Ovary (tissue), 9 donors: Measurements from ENCODE around the gene ADGRV1. TPM values are rescaled to one million over a fixed set of nuclear protein-coding genes. Genes with fewer than 3 reads are reported as not detected.

ENCODE experiments used
- DNase-seq, 5 donors: peaks; one replicate each; pipeline ENCODE4 v3.0.0-alpha.2; 2019 to 2020
- H3K27ac ChIP-seq, 2 donors: fragments of 200-600 bp; one replicate each; pipeline versions ENCODE4 v1.5.1 to v1.8.0; 2019 to 2022
- H3K27me3 ChIP-seq: fragments of 200-600 bp; one replicate; pipeline ENCODE4 v1.8.0; 2022
- H3K36me3 ChIP-seq: fragments of 200-600 bp; sonication (generic); one replicate; pipeline ENCODE4 v1.5.1; 2019
- H3K4me1 ChIP-seq: one replicate; pipeline ENCODE4 v1.8.1; 2013; ENCODE audit warnings: mild to moderate bottlenecking, moderate library complexity; ENCODE audit not compliant: insufficient read depth
- H3K4me3 ChIP-seq: fragments of 200-600 bp; sonication (generic); one replicate; pipeline ENCODE4 v1.5.1; 2017
- H3K9me3 ChIP-seq, 2 donors: fragments of 200-600 bp in 1 of 2; sonication (generic) in 1 of 2; one replicate each; pipeline versions ENCODE4 v1.5.1 to v1.8.1; 2013 to 2019; ENCODE audit warnings: mild to moderate bottlenecking in 1 of 2, moderate library complexity in 1 of 2
- CTCF ChIP-seq, 3 donors: fragments of 450-650 bp in 2 of 3; fragments of 200-600 bp in 1 of 3; IDR thresholded peaks; one replicate each; pipeline versions ENCODE4 v1.5.1 to v1.8.0; 2016 to 2022; ENCODE audit warnings: antibody characterized with exemption in 3 of 3, mild to moderate bottlenecking in 1 of 3
- EP300 ChIP-seq: sonication (generic); formaldehyde crosslinking; IDR thresholded peaks from one replicate; pipeline ENCODE4 v1.6.1; 2017; ENCODE audit warnings: antibody characterized with exemption
- POLR2A ChIP-seq: fragments of 450-650 bp; IDR thresholded peaks from one replicate; pipeline ENCODE4 v1.6.1; 2017; ENCODE audit warnings: antibody characterized with exemption, mild to moderate bottlenecking, moderate library complexity
- WGBS, 3 donors: extraction: QIAGEN DNeasy Blood & Tissue Kit in 1 of 3; methylation state at CpG; one replicate each; pipeline versions ENCODE4 v1.1.5 to v1.1.7; 2013 to 2017; 5-methylcytosine and 5-hydroxymethylcytosine counted together
- intact Hi-C, 4 donors: fragments of 100-400 bp; cut with DNase I; formaldehyde crosslinking; loops; one replicate each; pipeline versions ENCODE4 v1.11.0 to v1.15.1; 2022 to 2023
- polyA plus RNA-seq, 2 donors: library from polyadenylated mRNA; stranded (reverse); fragments of 200-250 nt in 1 of 2; fragments of 350-450 nt in 1 of 2; fragmentation: Illumina TruSeq in 1 of 2; extraction: RNeasy Lipid Tissue Mini Kit (QIAGEN cat#74804) in 1 of 2; gene quantifications; one replicate each; pipeline ENCODE4 v1.2.3, GENCODE V29; 2013 to 2014
- total RNA-seq, 7 donors: library from RNA; depleted of rRNA in 2 of 7; stranded (reverse); fragments of >200 nt in 2 of 7; fragmentation: NEBNext Ultra II Directional in 3 of 7; extraction: Animal tissue kit (Norgen Biotek cat#: 25700) in 3 of 7; gene quantifications; one replicate each; pipeline versions ENCODE4 v1.1.0 to v1.2.4, GENCODE V29; 2016 to 2023
- donor health status: DM: no; HTN: no; CAD: no; lungs with moderate emphysema.
- donor health status: DM: no; HTN: no; CAD: no.
- donor health status: Bipolar disorder and iron deficiency.
- donor health status: DM: yes; HTN: yes; CAD: no.
- donor health status: DM: no; HTN: no; CAD: no.
- donor health status: DM: yes; HTN: yes; CAD: no.

Gene ADGRV1
- total and polyA plus RNA-seq, 9 donors = 0.21 to 2.7 (median 1.1) TPM

- Histone ChIP-seq H3K9me3 (no peaks in the 10 kb centered on the region), H3K27me3 (no peaks in the 10 kb centered on the region), H3K4me1 (peaks cover 19% of the 10 kb centered on the region), H3K36me3 (no peaks in the 10 kb centered on the region), H3K4me3 (no peak overlapping the region), H3K27ac (no peak overlapping the region)
- no peak for DNase-seq
- WGBS, 3 donors = 96 to 97% (median 96%) methylated on average over 5 of the region's 5 CpGs
- intact Hi-C loops = no loop called here
- no peak for TF ChIP-seq CTCF (IDR thresholded peaks at IDR 0.05)
- TF ChIP-seq EP300 = no peak
- TF ChIP-seq POLR2A = no peak
These were observed 315.5 kb downstream of the ADGRV1 start for GRCh38 chr5:90874066-90874465.

- no peak overlapping the region for H3K4me3 ChIP-seq
- H3K27ac ChIP-seq = no peak overlapping the region
- intact Hi-C loops = no loop called here
- no peak for TF ChIP-seq CTCF (IDR thresholded peaks at IDR 0.05)
- no peak for TF ChIP-seq POLR2A
- DNase-seq = no peak
- H3K36me3 ChIP-seq = no peaks in the 10 kb centered on the region
- H3K4me1 ChIP-seq = peaks cover 19% of the 10 kb centered on the region
- H3K9me3 ChIP-seq = no peaks in the 10 kb centered on the region
- no peaks in the 10 kb centered on the region for H3K27me3 ChIP-seq
These were observed 316.9 kb downstream of the ADGRV1 start for GRCh38 chr5:90875456-90875855.

GRCh38 chr5:90876366-90876765, 317.8 kb downstream of the ADGRV1 start:
- Histone ChIP-seq H3K27me3 (no peaks in the 10 kb centered on the region), H3K9me3 (no peaks in the 10 kb centered on the region), H3K27ac (no peak overlapping the region), H3K4me3 (no peak overlapping the region), H3K36me3 (no peaks in the 10 kb centered on the region), H3K4me1 (peaks cover 17% of the 10 kb centered on the region)
- TF ChIP-seq POLR2A (no peak), EP300 (no peak), CTCF (IDR thresholded peaks at IDR 0.05) (no peak)
- DNase-seq = no peak
- intact Hi-C loops = no loop called here
- 59 to 79% (median 60%) methylated on average over 1 of the region's 1 CpG for WGBS, 3 donors

GRCh38 chr5:90877049-90877448, 318.5 kb downstream of the ADGRV1 start:
- intact Hi-C loops = no loop called here
- 98 to 99% (median 99%) methylated on average over 2 of the region's 2 CpGs for WGBS, 3 donors
- peak overlapping the region in 1 of 2 donors; percentile 75 for H3K27ac ChIP-seq

More at GRCh38 chr5:90877049-90877448, 318.5 kb downstream of the ADGRV1 start:
- Histone ChIP-seq H3K9me3 (no peaks in the 10 kb centered on the region), H3K27me3 (no peaks in the 10 kb centered on the region), H3K4me3 (no peak overlapping the region), H3K36me3 (no peaks in the 10 kb centered on the region), H3K4me1 (peaks cover 13% of the 10 kb centered on the region)
- TF ChIP-seq EP300 = no peak
- TF ChIP-seq CTCF (IDR thresholded peaks at IDR 0.05) = no peak
- TF ChIP-seq POLR2A = no peak
- no peak for DNase-seq
